Activated T-helper 1 cell treated with anti-CD3 and anti-CD28 coated beads, Interleukin-12 subunit alpha, Interleukin-12 subunit beta, Interleukin-2, Interleukin-4 antibody, amounts not matched to agents 30 ng/mL and 10 ng/mL and 1 ng/mL, durations not matched to agents 14 hours and 24 hours and 36 hours (primary cell): ENCODE data around the gene CPAMD8. TPM values are rescaled to one million over a fixed set of nuclear protein-coding genes. Genes with fewer than 3 reads are reported as not detected.
A peak's percentile ranks its signal among the peaks of the same experiment; 100 is the strongest.

Experiments used
- DNase-seq: peaks from one replicate; pipeline ENCODE4 v3.0.0; 2021; ENCODE audit warnings: low spot score
- H3K27ac Mint-ChIP-seq: one replicate; pipeline ENCODE4 v1.8.0; 2021; ENCODE audit warnings: mild to moderate bottlenecking, mixed read lengths
- H3K27me3 Mint-ChIP-seq: one replicate; pipeline ENCODE4 v1.8.0; 2022; ENCODE audit warnings: mild to moderate bottlenecking, moderate library complexity, mixed read lengths; ENCODE audit not compliant: insufficient read depth
- H3K36me3 Mint-ChIP-seq: one replicate; pipeline ENCODE4 v1.8.0; 2021; ENCODE audit warnings: low read depth, mixed read lengths
- H3K4me1 Mint-ChIP-seq: one replicate; pipeline ENCODE4 v1.8.0; 2021; ENCODE audit warnings: low read depth, mixed read lengths
- H3K4me3 Mint-ChIP-seq: one replicate; pipeline ENCODE4 v1.8.0; 2021; ENCODE audit warnings: mild to moderate bottlenecking, moderate library complexity, mixed read lengths
- H3K9me3 Mint-ChIP-seq: one replicate; pipeline ENCODE4 v1.8.0; 2021; ENCODE audit warnings: mixed read lengths
- intact Hi-C: fragments of 100-400 bp; cut with micrococcal nuclease; formaldehyde crosslinking; loops from one replicate; pipeline ENCODE4 v1.15.1; 2024
- total RNA-seq: library from RNA; stranded (reverse); gene quantifications from 2 replicates; pipeline ENCODE4 v1.2.3, GENCODE V29; 2022

Gene CPAMD8
- total RNA-seq, 1 donor from 2014 or later: 0.18 TPM

- no peak within 1 kb of the TSS for H3K27ac Mint-ChIP-seq
- no peaks in the 10 kb centered on the region for H3K9me3 Mint-ChIP-seq
- intact Hi-C loops: no loop called here
- H3K4me1 Mint-ChIP-seq: no peaks in the 10 kb centered on the region
- peaks cover 1% of the 10 kb centered on the region for H3K27me3 Mint-ChIP-seq
- H3K4me3 Mint-ChIP-seq: no peak within 1 kb of the TSS
- DNase-seq: no peak
- H3K36me3 Mint-ChIP-seq: no peaks in the 10 kb centered on the region
These were observed 137.8 kb downstream of the CPAMD8 start, which contains the start of gene F2RL3 for GRCh38 chr19:16888629-16889365. Gene F2RL3, plus strand, starts transcription at chr19:16888999. Its CDS starts 191 bp downstream, at chr19:16889190.

DNA sequence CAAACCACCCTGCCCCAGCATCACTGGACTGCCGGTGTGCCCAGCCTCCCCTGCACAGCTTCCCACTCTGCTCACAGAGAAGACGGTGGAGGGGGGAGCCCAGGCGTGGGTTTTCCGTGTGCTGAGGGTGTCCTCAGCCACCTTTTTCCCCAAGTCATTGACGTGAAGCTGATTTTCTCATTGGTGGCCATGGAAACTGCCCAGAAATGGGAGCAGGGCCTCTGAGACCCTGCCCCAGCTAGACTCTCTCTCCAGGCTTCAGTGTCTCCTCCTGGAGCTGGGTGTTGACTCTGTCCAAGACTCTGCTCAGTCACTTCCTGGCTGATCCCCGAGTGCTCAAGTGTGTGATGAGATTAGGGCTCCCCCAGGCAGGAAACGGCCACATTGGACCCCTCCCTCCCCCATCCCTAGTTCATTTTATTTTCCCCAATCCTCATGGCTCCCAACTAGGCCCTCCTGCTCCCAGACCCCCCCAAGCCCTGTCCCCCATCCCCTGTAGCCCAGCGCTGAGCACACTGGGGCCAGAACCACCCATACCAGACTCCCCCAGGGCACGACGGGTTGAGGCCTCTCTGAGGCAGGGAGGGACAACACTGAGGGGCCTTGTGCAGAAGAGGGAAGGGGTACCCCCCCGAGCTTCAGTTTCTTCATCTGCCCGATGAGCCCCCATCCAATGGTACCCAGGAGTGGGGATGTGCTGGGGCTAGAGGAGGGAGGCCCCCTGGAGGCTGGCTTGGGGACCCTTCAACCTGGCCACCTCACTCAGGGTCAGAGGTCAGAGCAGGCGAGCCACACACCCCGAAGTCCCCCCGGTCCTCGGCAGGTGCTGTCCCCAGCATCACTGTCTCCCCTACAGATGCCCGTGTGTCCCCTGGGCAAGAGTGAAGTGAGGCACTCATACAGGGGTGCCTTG lies 139.0 kb downstream of the CPAMD8 start:
- Mint-ChIP-seq H3K27me3 (peaks cover 1% of the 10 kb centered on the region), H3K4me3 (no peak overlapping the region), H3K27ac (no peak overlapping the region), H3K9me3 (peaks cover 6% of the 10 kb centered on the region), H3K4me1 (no peaks in the 10 kb centered on the region), H3K36me3 (peaks cover 5% of the 10 kb centered on the region)
- no peak for DNase-seq
- intact Hi-C loops: no loop called here

- Mint-ChIP-seq H3K36me3 (peaks cover 7% of the 10 kb centered on the region), H3K4me3 (no peak overlapping the region), H3K27me3 (no peaks in the 10 kb centered on the region), H3K4me1 (no peaks in the 10 kb centered on the region), H3K9me3 (peaks cover 15% of the 10 kb centered on the region), H3K27ac (no peak overlapping the region)
- intact Hi-C loops: no loop called here
- no peak for DNase-seq
These were observed 140.2 kb downstream of the CPAMD8 start for GRCh38 chr19:16886305-16886880.

DNA sequence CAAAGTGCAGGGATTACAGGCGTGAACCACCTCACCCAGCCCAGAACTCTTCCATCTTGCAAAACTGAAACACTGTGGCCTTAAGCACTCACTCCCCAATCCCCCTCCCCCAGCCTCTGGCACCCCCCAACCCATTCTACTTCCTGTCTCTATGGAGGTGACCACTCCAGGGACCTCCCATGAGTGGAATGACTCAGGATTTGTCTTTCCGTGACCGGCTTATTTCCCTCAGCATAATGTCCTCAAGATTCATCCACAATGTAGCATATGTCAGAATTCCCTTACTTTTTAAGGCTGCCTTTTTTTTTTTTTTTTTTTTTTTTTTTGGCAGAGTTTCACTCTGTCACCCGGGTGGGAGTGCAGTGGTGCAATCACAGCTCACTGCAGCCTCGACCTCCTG lies 141.4 kb downstream of the CPAMD8 start:
- peaks cover 20% of the 10 kb centered on the region for H3K9me3 Mint-ChIP-seq
- no peaks in the 10 kb centered on the region for H3K4me1 Mint-ChIP-seq
- H3K4me3 Mint-ChIP-seq: no peak overlapping the region
- H3K27me3 Mint-ChIP-seq: no peaks in the 10 kb centered on the region
- peaks cover 14% of the 10 kb centered on the region for H3K36me3 Mint-ChIP-seq
- H3K27ac Mint-ChIP-seq: no peak overlapping the region
- no peak for DNase-seq
- intact Hi-C loops: no loop called here

DNA sequence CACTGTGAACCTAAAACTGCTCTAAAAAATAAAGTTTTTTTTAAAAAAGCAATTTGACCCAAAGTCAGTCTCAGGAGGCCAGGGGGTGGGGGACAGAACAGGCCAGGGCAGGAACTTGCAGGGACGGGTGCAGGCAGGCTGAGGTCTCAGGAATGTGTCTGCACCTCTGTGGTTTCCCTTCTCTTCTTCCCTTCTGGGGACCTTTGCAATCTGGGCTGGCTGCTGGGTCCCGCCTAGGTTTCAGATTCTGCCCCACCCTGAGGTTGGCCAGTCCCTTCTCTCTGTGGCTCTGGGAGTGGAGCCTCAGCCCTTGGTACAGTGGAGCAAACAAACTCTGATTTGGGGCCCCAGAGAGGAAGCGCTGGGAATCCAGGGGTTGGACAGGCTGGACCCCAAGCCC lies 143.1 kb downstream of the CPAMD8 start:
- Mint-ChIP-seq H3K4me1 (no peaks in the 10 kb centered on the region), H3K9me3 (peaks cover 21% of the 10 kb centered on the region), H3K36me3 (peaks cover 16% of the 10 kb centered on the region), H3K27me3 (no peaks in the 10 kb centered on the region), H3K4me3 (no peak overlapping the region), H3K27ac (no peak overlapping the region)
- intact Hi-C loops: no loop called here
- no peak for DNase-seq

GRCh38 chr19:16882146-16882545 lies 144.5 kb downstream of the CPAMD8 start:
- Mint-ChIP-seq H3K27me3 (no peaks in the 10 kb centered on the region), H3K4me1 (no peaks in the 10 kb centered on the region), H3K36me3 (peaks cover 18% of the 10 kb centered on the region), H3K4me3 (no peak overlapping the region), H3K9me3 (peaks cover 21% of the 10 kb centered on the region), H3K27ac (no peak overlapping the region)
- no peak for DNase-seq
- intact Hi-C loops: no loop called here

GRCh38 chr19:16880884-16881554 lies 145.6 kb downstream of the CPAMD8 start:
- Mint-ChIP-seq H3K36me3 (peaks cover 18% of the 10 kb centered on the region), H3K4me3 (no peak overlapping the region), H3K9me3 (peaks cover 21% of the 10 kb centered on the region), H3K27ac (no peak overlapping the region), H3K27me3 (no peaks in the 10 kb centered on the region), H3K4me1 (no peaks in the 10 kb centered on the region)
- no peak for DNase-seq
- intact Hi-C loops: no loop called here

DNA sequence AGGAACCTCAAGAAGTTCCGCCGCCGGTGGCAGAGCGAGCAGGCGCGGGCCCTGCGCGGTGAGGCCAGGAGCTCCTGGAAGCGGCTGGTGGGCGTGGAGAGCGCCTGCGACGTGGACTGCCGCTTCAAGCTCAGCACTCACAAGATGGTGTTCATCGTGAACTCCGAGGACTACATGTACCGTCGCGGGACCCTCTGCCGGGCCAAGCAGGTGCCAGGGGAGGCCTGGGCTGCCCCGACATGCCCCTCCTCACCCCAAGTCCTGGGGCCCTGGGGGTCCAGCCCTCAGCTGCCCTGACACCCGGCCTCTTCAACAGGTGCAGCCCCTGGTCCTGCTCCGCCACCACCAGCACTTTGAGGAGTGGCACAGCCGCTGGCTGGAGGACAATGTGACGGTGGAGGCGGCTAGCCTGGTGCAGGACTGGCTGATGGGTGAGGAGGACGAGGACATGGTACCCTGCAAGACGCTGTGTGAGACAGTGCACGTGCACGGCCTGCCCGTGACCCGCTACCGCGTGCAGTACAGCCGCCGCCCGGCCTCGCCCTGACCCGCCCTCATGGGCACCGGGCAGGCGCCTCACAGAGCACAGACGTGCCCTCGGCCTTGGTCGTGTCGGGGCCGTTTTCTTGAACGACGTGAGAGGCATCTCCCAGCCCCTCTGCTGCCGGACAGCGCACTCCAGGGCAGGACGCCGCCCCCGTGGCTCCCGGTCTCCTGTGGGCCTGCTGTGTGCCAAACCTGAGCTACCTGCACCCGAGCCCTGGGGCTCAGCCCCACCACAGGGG lies 148.2 kb downstream of the CPAMD8 start:
- no peak for DNase-seq
- Mint-ChIP-seq H3K27me3 (no peaks in the 10 kb centered on the region), H3K36me3 (peaks cover 34% of the 10 kb centered on the region), H3K27ac (no peak overlapping the region), H3K4me1 (peaks cover 10% of the 10 kb centered on the region), H3K9me3 (peaks cover 25% of the 10 kb centered on the region), H3K4me3 (no peak overlapping the region)
- intact Hi-C loops: no loop called here

- DNase-seq: no peak
- H3K9me3 Mint-ChIP-seq: peaks cover 19% of the 10 kb centered on the region
- peaks cover 32% of the 10 kb centered on the region for H3K36me3 Mint-ChIP-seq
- H3K4me3 Mint-ChIP-seq: no peak overlapping the region
- intact Hi-C loops: no loop called here
- no peak overlapping the region for H3K27ac Mint-ChIP-seq
- H3K27me3 Mint-ChIP-seq: no peaks in the 10 kb centered on the region
- peaks cover 10% of the 10 kb centered on the region for H3K4me1 Mint-ChIP-seq
These were observed 149.0 kb downstream of the CPAMD8 start for GRCh38 chr19:16877581-16877980.

GRCh38 chr19:16876904-16877361 lies 149.7 kb downstream of the CPAMD8 start:
- H3K9me3 Mint-ChIP-seq: peaks cover 13% of the 10 kb centered on the region
- peaks cover 29% of the 10 kb centered on the region for H3K36me3 Mint-ChIP-seq
- no peak for DNase-seq
- H3K27ac Mint-ChIP-seq: no peak overlapping the region
- H3K4me3 Mint-ChIP-seq: no peak overlapping the region
- H3K4me1 Mint-ChIP-seq: peaks cover 10% of the 10 kb centered on the region
- intact Hi-C loops: no loop called here
- no peaks in the 10 kb centered on the region for H3K27me3 Mint-ChIP-seq

DNA sequence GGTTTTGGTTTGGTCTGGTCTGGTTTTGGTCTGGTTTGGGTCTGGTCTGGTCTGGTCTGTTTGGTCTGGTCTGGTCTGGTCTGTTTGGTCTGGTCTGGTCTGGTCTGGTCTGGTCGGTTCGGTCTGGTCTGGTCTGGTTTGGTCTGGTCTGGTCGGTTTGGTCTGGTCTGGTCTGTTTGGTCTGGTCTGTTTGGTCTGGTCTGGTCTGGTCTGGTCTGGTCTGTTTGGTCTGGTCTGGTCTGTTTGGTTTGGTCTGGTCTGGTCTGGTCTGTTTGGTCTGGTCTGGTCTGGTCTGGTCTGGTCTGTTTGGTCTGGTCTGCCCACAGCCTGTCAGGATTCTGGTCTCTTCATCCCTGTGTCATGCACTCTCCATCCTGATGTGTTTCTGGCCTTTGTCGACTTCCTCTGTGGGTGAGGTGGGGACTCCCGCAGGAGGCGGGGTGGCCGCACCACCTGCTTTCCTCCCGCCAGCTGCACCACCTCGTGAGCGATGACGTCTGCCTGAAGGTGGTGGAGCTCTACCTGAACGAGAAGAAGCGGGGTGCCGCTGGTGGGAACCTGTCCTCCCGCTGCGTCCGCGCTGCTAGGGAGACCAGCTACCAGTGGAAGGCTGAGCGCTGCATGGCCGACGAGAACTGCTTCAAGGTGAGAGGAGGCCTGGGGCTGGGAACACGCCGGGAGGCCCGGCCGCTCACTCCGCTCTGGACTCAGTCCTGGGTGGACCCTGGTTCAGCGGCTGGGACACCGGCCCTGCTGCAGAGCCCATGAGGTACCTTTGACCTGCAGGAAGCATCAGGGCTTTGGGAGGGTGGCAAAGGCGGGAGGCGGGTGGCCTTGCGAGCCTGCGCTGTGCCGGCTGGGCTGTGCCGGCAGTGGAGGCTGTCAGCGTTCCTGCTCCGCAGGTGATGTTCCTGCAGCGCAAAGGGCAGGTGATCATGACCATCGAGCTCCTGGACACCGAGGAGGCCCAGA lies 150.7 kb downstream of the CPAMD8 start:
- Mint-ChIP-seq H3K27me3 (no peaks in the 10 kb centered on the region), H3K36me3 (peaks cover 29% of the 10 kb centered on the region), H3K4me1 (peaks cover 10% of the 10 kb centered on the region), H3K4me3 (no peak overlapping the region), H3K9me3 (peaks cover 11% of the 10 kb centered on the region), H3K27ac (peak overlapping the region; percentile 23)
- intact Hi-C loops: no loop called here
- DNase-seq: no peak
